HG03196 (cell line): ENCODE measurements around the gene RAB19.
"Not testable (repeated sequence)": the region's sequence is repeated elsewhere in the genome, so short reads cannot be mapped to it uniquely, and the experiment has no call there.

Experiments used
- ATAC-seq: cut with Tn5 transposase; IDR thresholded peaks from one replicate; pipeline ENCODE4 v1.9.1; 2021; ENCODE audit not compliant: unreplicated experiment

Gene RAB19

GRCh38 chr7:140453273-140453672, 49.4 kb downstream of the RAB19 start:
- no peak for ATAC-seq

DNA sequence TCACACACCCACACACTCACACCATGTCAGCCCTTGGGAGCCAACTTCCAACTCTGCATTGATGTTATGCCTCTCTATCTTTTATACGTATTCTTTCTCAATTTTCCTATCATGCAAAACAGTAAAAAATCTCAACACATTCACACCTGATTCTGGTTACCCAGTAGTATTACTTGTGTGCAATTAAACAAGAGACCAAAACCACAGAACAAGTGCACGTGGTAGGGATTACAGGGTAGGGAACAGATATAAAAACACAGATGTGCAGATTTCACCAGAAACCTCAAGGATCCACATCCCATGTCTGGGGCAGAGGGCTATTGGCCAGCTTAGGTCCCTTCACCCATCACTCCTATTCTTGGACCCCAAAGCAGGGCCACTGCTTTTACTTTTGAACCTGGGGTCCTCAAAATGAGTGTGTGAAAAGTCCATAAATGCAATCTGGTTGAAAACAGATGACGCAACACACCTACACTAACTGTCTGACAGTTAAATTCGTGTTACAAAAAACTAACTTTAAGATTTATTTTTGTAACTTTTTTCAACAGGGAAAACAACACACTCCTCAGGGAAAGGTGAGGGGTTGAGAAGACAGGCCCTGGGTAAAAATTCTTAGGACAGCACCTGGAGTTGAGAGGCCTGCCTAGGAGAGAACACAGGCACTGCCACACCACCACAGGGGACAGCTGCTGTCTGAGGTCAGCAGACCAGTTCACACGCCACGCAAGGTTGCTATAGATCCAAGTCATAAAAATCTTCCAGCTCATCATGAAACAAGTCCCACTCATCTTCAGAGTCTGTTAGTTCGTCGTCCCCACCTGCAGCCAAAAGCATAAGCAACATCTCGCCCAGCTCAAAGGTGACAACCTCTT, 50.2 kb downstream of the RAB19 start:
- ATAC-seq = not testable (repeated sequence)

DNA sequence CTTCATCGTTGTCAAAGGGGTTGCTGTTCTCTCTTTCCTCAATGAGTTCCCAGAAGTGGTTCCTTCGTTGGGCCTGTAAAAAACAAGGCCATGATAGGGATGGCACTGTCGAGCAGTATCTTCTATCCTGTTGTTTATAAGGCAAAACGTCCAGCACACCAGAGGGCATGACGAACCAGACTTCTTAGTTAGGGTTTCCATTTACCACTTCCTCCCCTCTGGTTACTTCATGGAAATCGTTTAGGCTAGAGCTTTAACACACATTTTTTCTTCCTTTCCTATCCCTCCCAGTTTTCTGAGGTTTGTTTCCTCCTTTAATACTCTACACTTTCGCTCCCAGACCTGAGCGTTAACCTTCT, 50.8 kb downstream of the RAB19 start:
- no peak for ATAC-seq

DNA sequence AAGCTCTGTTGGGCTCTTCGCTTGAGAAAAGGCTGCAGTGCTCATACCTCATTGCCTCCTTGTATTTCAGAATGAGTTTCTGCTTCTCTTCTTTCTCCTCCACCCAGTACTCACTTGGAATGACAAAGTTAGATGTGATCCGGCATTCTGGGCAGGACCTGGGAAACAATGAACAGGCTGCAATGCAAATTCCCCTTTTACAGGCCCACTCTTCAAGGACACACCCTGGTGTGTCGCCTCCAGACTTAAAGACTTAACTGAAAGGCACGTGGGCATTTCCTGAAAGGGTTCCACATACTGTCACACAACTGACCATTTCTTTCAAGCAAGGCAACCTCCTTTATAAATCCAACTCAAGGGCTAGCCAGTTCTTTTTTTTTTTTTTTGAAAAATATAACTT, 51.9 kb downstream of the RAB19 start:
- no peak for ATAC-seq

DNA sequence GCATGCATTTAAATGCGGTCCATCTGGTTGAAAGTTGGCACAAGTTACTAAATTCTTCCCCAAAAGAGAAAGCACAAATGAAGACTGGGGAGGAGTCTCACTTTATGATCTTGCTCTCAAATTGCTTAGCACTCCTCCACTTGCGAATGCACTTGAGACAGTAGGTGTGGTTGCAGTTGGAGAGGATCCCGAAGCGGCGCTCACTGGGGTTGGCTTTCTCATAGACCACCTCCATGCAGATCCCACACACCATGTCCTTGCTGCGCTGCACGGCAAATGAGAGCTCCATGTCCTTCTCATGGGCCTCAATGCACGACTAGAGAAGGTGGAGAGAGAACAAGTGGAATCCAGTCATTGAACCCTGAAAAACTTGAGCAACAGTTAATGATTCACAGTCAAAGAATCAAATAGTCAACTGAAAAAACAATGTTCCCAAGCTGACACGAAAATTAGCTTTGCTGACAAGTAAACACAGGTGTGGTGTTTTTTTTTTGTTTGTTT, 52.7 kb downstream of the RAB19 start:
- ATAC-seq = no peak

DNA sequence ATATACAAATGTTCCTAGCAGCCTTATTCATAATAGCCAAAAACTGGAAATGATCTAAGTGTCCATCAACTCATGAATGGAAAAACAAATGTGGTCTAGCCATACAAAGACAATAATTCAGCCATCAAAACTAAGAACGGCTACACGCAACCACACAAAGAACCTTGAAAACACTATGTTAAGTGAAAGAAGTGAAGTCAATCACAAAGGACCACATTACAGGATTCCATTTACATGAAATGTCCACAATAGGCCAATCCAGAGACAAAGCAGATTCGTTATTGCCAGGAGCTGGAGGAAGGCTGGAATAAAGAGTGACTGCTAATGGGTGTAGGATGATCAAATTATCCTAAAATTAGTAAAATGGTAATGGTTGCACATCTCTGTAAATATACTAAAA, 54.3 kb downstream of the RAB19 start:
- no peak for ATAC-seq

DNA sequence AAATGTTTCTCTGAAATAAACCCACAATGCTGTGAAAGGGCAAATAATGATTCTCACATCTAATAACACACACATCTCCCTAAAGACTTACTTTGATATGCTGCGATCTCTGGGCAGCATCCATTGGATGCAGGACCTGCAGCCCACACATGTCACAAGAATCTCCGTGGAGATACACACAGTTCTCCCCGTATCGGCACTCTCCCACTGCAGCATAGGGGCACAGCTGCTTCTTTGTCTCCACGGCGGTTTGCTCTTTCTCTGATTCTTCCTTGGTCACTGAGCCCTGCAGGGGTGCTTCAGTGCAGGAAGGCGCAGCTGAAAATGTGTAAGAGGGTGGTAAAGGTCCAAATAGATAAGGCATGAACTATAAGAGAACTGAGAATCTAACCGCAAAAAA, 55.1 kb downstream of the RAB19 start:
- ATAC-seq = no peak

GRCh38 chr7:140463111-140463510, 59.3 kb downstream of the RAB19 start:
- no peak for ATAC-seq

DNA sequence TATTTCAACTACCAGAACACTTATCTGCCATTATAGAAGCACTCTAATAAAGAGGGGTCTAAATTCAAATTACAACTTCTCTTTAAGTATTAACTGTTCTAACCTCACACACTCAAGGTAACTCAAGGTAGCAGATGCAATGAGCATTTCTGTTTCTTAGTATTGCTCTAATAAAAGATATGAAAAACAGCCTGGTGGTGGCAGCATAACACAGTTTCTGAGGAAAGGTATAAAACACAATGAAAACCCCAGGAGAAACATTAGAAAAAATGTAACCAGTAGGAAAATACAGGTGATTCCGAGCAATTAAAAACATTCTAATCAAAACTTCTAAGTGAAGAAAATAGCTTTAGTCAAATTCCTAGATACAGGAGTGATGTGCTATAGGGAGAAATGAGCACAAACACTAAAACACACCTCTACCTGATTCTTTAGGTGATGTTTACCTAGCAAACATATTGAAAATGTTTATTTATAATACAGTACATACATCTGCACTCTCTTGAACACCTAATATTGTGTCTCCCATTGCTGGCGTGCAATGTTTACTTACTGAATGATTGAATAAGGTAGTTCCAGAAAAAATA, 72.0 kb downstream of the RAB19 start:
- no peak for ATAC-seq

DNA sequence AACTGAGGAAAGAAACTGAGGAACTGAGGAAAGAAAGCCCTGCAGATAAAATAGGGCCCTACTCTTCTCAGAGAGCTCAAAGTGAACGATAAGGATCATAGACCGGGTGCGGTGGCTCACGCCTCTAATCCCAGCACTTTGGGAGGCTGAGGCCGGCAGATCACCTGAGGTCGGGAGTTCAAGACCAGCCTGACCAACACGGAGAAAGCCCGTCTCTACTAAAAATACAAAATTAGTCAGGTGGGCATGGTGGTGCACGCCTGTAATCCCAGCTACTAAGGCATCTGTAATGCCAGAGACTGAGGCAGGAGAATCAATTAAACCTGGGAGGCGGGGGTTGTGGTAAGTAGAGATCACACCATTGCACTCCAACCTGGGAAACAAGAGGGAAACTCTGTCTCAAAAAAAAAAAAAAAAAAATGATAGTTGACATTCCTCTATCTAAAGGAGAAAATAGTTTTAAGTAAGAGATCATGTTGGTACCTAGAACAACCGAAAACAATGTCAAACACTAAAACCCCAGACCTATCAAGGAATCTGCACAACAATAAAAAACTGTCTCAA, 72.9 kb downstream of the RAB19 start:
- ATAC-seq = no peak
